GM12865 (cell line): Measurements from ENCODE around the gene IPP.
"Not testable (repeated sequence)": the region's sequence is repeated elsewhere in the genome, so short reads cannot be mapped to it uniquely, and the experiment has no call there.

Source experiments
- DNase-seq: peaks from one replicate; pipeline ENCODE4 v3.0.0; 2010; ENCODE audit warnings: low read depth
- H3K4me3 ChIP-seq: 2 replicates; pipeline ENCODE4 v1.5.1; 2011; ENCODE audit warnings: mild to moderate bottlenecking, low read depth, low read length, control low read depth
- TF ChIP-seq, protein P1 (sequence below): IDR thresholded peaks from 2 replicates; pipeline ENCODE4 v1.5.1; 2011; ENCODE audit warnings: low read length, control low read depth, low read depth, inconsistent platforms; ENCODE audit not compliant: insufficient read depth; ENCODE audit errors: missing control alignments

The IPP gene

GRCh38 chr1:45739137-45739536, 11.3 kb downstream of the IPP start:
- TF ChIP-seq, protein P1, sequence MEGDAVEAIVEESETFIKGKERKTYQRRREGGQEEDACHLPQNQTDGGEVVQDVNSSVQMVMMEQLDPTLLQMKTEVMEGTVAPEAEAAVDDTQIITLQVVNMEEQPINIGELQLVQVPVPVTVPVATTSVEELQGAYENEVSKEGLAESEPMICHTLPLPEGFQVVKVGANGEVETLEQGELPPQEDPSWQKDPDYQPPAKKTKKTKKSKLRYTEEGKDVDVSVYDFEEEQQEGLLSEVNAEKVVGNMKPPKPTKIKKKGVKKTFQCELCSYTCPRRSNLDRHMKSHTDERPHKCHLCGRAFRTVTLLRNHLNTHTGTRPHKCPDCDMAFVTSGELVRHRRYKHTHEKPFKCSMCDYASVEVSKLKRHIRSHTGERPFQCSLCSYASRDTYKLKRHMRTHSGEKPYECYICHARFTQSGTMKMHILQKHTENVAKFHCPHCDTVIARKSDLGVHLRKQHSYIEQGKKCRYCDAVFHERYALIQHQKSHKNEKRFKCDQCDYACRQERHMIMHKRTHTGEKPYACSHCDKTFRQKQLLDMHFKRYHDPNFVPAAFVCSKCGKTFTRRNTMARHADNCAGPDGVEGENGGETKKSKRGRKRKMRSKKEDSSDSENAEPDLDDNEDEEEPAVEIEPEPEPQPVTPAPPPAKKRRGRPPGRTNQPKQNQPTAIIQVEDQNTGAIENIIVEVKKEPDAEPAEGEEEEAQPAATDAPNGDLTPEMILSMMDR: no peak
- no peak overlapping the region for H3K4me3 ChIP-seq
- DNase-seq: no peak

GRCh38 chr1:45730780-45731319, 19.6 kb downstream of the IPP start:
- TF ChIP-seq, protein P1: no peak
- no peak for DNase-seq
- no peak overlapping the region for H3K4me3 ChIP-seq

- DNase-seq: no peak
- TF ChIP-seq, protein P1: no peak
- H3K4me3 ChIP-seq: no peak overlapping the region
These were observed 20.2 kb downstream of the IPP start for GRCh38 chr1:45730075-45730779.

DNA sequence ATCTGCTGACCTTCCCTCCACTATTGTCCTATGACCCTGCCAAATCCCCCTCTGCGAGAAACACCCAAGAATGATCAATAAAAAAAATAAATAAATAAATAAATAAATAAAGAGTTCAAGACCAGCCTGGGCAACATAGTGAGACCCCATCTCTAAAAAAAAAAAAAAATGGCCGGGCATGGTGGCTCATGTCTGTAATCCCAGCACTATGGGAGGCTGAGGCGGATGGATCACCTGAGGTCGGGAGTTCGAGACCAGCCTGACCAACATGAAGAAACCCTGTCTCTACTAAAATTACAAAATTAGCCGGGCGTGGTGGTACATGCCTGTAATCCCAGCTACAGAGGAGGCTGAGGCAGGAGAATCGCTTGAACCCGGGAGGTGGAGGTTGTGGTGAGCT, 24.4 kb downstream of the IPP start:
- not testable (repeated sequence) for DNase-seq, H3K4me3 ChIP-seq

DNA sequence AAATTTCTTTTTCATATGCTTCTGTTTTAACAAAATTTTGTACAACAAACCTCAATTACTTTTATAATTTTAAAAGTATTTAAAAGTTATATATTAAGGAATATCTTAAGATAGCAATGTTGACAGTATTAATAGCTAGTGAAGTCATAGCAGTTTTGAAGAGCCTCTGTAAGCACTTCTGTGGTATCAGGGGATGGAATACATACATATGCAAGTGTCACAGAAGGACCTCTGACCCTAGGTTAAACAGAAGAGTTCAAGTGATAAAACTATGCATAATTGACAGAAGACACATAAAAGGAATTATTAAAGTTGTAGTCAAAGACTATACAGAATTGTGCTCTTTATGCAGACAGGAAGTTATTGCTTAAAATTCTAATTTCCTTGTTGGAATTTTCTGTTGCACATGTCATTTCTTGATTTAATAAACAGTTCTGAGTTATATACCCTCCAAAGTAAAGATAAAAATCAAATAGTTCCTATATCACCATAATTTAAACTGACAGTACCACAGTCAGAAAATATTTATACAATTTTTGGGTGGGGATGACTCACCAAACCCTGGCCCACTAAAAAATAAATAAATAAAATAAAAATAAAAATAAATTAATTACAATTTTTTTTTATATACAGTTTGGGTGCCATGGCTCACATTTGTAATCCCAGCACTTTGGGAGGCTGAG, 27.1 kb downstream of the IPP start:
- TF ChIP-seq, protein P1: no peak
- no peak for DNase-seq
- no peak overlapping the region for H3K4me3 ChIP-seq

DNA sequence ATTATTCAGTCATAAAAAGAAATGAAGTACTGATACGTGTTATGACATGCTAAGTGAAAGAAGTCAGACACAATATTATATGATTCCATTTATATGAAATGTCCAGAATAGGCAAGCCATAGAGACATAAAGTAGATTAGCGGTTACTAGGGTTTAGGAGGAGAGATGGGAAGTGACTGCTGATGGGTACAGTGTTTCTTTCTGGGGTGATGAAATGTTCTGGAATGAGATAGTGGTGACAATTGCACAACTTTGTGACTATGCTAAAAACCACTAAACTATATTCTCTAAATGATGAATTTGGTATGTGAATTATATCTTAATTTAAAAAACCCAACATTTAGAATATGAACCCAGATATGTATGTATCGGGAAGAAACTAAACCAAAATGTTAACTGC, 27.6 kb downstream of the IPP start:
- DNase-seq: no peak
- TF ChIP-seq, protein P1: no peak
- no peak overlapping the region for H3K4me3 ChIP-seq

DNA sequence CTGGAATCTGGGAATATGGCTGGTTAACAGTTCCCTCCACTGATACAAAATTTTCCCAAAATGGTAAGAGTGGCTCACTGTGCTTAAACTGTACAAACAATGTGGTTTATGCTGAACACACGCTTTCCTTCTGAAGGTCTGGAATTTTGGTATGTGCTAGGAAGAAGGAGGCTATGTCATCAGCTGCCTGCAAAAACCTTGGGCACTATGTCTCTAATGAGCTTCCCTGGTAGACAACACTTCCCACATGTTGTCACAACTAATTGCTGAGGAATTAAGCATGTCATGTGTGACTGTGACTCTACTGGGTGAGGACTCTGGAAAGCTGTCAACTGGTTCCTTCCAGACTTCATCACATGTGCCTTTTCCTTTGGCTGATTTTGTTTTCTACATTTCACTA, 29.2 kb downstream of the IPP start:
- H3K4me3 ChIP-seq: no peak overlapping the region
- TF ChIP-seq, protein P1: no peak
- no peak for DNase-seq
